GM06990 (cell line): Measurements from ENCODE around the gene TTC19.
"Not testable (repeated sequence)": the region's sequence is repeated elsewhere in the genome, so short reads cannot be mapped to it uniquely, and the experiment has no call there.

ENCODE experiments used
- DNase-seq: peaks from one replicate; pipeline ENCODE4 v3.0.0-alpha.2; 2011; ENCODE audit not compliant: insufficient read length; ENCODE audit errors: extremely low read depth
- H3K27me3 ChIP-seq: replicated peaks from 2 replicates; pipeline ENCODE4 v1.6.0; 2011; ENCODE audit warnings: low read length; ENCODE audit not compliant: control insufficient read depth, insufficient read depth
- H3K36me3 ChIP-seq: 2 replicates; pipeline ENCODE4 v1.5.1; 2011; ENCODE audit warnings: low read length; ENCODE audit not compliant: control insufficient read depth, insufficient read depth
- H3K4me3 ChIP-seq: replicated peaks from 2 replicates; pipeline ENCODE4 v1.5.1; 2011; ENCODE audit warnings: low read depth, mild to moderate bottlenecking, control low read depth, low read length
- CTCF ChIP-seq: IDR thresholded peaks from 2 replicates; pipeline ENCODE4 v1.5.1; 2011; ENCODE audit warnings: low read length, control low read depth, mild to moderate bottlenecking, inconsistent platforms; ENCODE audit not compliant: insufficient read depth, poor library complexity, severe bottlenecking

TTC19 gene

GRCh38 chr17:15973834-15974233 is 25.8 kb upstream of the TTC19 start:
- Histone ChIP-seq H3K4me3 (no peak overlapping the region), H3K36me3 (no peaks in the 10 kb centered on the region), H3K27me3 (no peaks in the 10 kb centered on the region; the same call in none of the 2 replicates)
- DNase-seq: no peak
- no peak for TF ChIP-seq CTCF

GRCh38 chr17:15977894-15978293 is 21.7 kb upstream of the TTC19 start:
- Histone ChIP-seq H3K27me3 (no peaks in the 10 kb centered on the region), H3K36me3 (no peaks in the 10 kb centered on the region), H3K4me3 (no peak overlapping the region)
- no peak for DNase-seq
- TF ChIP-seq CTCF: no peak

GRCh38 chr17:15978606-15979005 is 21.0 kb upstream of the TTC19 start:
- no peak overlapping the region for H3K4me3 ChIP-seq
- H3K27me3 ChIP-seq: no peaks in the 10 kb centered on the region
- no peak for DNase-seq
- no peak for TF ChIP-seq CTCF
- H3K36me3 ChIP-seq: no peaks in the 10 kb centered on the region

- not testable (repeated sequence) for H3K36me3 ChIP-seq, H3K27me3 ChIP-seq, DNase-seq, H3K4me3 ChIP-seq
These were observed 20.6 kb upstream of the TTC19 start for GRCh38 chr17:15979013-15979412.

GRCh38 chr17:15981208-15981607 is 18.4 kb upstream of the TTC19 start:
- no peak for TF ChIP-seq CTCF
- H3K4me3 ChIP-seq: no peak overlapping the region
- no peaks in the 10 kb centered on the region; the same call in 1 of the 2 replicates for H3K36me3 ChIP-seq
- no peaks in the 10 kb centered on the region for H3K27me3 ChIP-seq
- peak; percentile 53 for DNase-seq

- H3K4me3 ChIP-seq: no peak overlapping the region
- no peaks in the 10 kb centered on the region for H3K27me3 ChIP-seq
- DNase-seq: no peak
- TF ChIP-seq CTCF: no peak
- H3K36me3 ChIP-seq: no peaks in the 10 kb centered on the region; the same call in 1 of the 2 replicates
These were observed 17.7 kb upstream of the TTC19 start for GRCh38 chr17:15981646-15982580.
